Spleen (tissue), 11 donors: ENCODE results near the gene UNC50. TPM values are rescaled to one million over a fixed set of nuclear protein-coding genes. Genes with fewer than 3 reads are reported as not detected.

Source experiments
- DNase-seq: peaks from one replicate; pipeline ENCODE4 v3.0.0-alpha.2; 2020
- H3K27ac ChIP-seq, 8 donors: fragments of 200-600 bp; sonication (generic) in 7 of 8; 1 replicate in 4 of 8; 2 replicates in 4 of 8; pipeline versions ENCODE4 v1.5.0 to v1.8.0; 2016 to 2021; ENCODE audit warnings: inconsistent platforms in 4 of 8, mild to moderate bottlenecking in 4 of 8, moderate library complexity in 1 of 8
- H3K27me3 ChIP-seq, 7 donors: fragments of 200-600 bp; sonication (generic) in 6 of 7; replicated peaks in 1 of 7; 1 replicate in 4 of 7; 2 replicates in 3 of 7; pipeline versions ENCODE4 v1.5.0 to v1.8.0; 2016 to 2021; ENCODE audit warnings: inconsistent platforms in 3 of 7, mild to moderate bottlenecking in 1 of 7
- H3K36me3 ChIP-seq, 6 donors: fragments of 200-600 bp; sonication (generic) in 5 of 6; 1 replicate in 4 of 6; 2 replicates in 2 of 6; pipeline versions ENCODE4 v1.5.0 to v1.8.0; 2016 to 2021; ENCODE audit warnings: inconsistent platforms in 2 of 6
- H3K4me1 ChIP-seq, 6 donors: fragments of 200-600 bp; sonication (generic) in 5 of 6; 1 replicate in 3 of 6; 2 replicates in 3 of 6; pipeline versions ENCODE4 v1.5.0 to v1.8.0; 2016 to 2021; ENCODE audit warnings: inconsistent platforms in 3 of 6
- H3K4me3 ChIP-seq, 8 donors: fragments of 200-600 bp; sonication (generic) in 7 of 8; 1 replicate in 4 of 8; 2 replicates in 4 of 8; pipeline versions ENCODE4 v1.5.0 to v1.8.0; 2016 to 2021; ENCODE audit warnings: inconsistent platforms in 4 of 8, mild to moderate bottlenecking in 4 of 8, moderate library complexity in 2 of 8
- H3K9me3 ChIP-seq, 8 donors: fragments of 200-600 bp; sonication (generic) in 7 of 8; 1 replicate in 4 of 8; 2 replicates in 4 of 8; pipeline versions ENCODE4 v1.5.0 to v1.8.0; 2016 to 2021; ENCODE audit warnings: inconsistent platforms in 4 of 8
- POLR2A ChIP-seq, 3 donors: fragments of 450-650 bp; IDR thresholded peaks; one replicate each; pipeline ENCODE4 v1.5.1; 2017; ENCODE audit warnings: antibody characterized with exemption in 3 of 3, mild to moderate bottlenecking in 1 of 3
- POLR2AphosphoS5 ChIP-seq, 3 donors: sonication (generic); formaldehyde crosslinking; IDR thresholded peaks; one replicate each; pipeline ENCODE4 v1.5.1; 2017; ENCODE audit warnings: antibody characterized with exemption in 3 of 3
- WGBS, 5 donors: extraction: QIAGEN DNeasy Blood & Tissue Kit in 3 of 5; methylation state at CpG; one replicate each; pipeline versions ENCODE4 v1.1.5 to v1.1.7; 2013 to 2018; 5-methylcytosine and 5-hydroxymethylcytosine counted together
- intact Hi-C: fragments of 100-400 bp; cut with DNase I; formaldehyde crosslinking; loops from one replicate; pipeline ENCODE4 v1.15.0; 2023; ENCODE audit warnings: low total_unique reads
- polyA plus RNA-seq, 3 donors: library from polyadenylated mRNA; stranded (reverse); fragments of 200-250 nt; gene quantifications; one replicate each; pipeline ENCODE4 v1.2.1, GENCODE V29; 2013
- total RNA-seq, 7 donors: library from RNA; depleted of rRNA in 3 of 7; stranded (reverse); fragments of >200 nt in 3 of 7; fragmentation: NEBNext Ultra II Directional in 4 of 7; extraction: Animal tissue kit (Norgen Biotek cat#: 25700) in 4 of 7; gene quantifications; one replicate each; pipeline versions ENCODE4 v1.1.0 to v1.2.1, GENCODE V29; 2016 to 2021
- TF ChIP-seq, protein P1 (sequence below), 11 experiments: fragments of 200-600 bp in 7 of 11; fragments of 450-650 bp in 4 of 11; sonication (generic) in 4 of 11; IDR thresholded peaks in 8 of 11; conservative IDR thresholded peaks in 3 of 11; 1 replicate in 7 of 11; 2 replicates in 4 of 11; pipeline versions ENCODE4 v1.4.0 to v1.8.0; 2016 to 2021; ENCODE audit warnings: antibody characterized with exemption in 11 of 11, inconsistent platforms in 4 of 11, mild to moderate bottlenecking in 1 of 11
- donor health status: healthy with polysubstance abuse.
- donor health status: DM: no; HTN: no; CAD: no; lungs with moderate emphysema.
- donor health status: DM: no; HTN: no; CAD: no.
- donor health status: Bipolar disorder and iron deficiency.
- donor health status: healthy.
- donor health status: DM: no; HTN: no; CAD: no.
- donor health status: DM: yes; HTN: yes; CAD: no.

Gene UNC50
- total and polyA plus RNA-seq, 10 donors: 32.1 to 56.5 (median 43.3) TPM

DNA sequence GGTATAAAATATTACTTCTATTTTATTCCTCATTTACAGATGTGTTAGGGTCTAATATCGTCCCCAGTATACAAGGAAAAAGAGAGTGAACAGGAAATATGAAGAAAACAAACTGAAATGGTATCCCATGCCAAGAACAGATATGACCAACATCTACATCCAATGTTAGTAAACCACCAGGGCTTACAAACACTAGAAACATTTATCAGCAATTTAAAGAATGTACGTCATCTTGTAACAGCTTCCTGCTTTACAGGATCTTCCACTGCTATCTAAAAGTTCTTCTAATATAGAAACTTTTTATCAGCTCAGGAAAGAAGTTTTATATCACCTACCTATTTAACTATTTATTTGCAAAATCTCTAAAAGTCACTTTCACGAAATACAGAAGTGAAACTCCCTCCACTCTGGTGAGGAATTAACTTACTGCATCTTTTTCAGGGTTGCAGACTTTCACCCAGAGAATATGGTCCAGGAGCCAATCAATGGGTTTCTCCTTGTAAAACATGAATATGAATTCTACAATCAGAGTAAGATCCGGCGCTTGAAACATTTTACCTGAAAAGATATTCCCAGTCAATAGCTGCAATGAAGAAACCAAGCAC is 35.2 kb downstream of the UNC50 start:
- H3K36me3 ChIP-seq: peaks cover 0 to 89% (median 20%) of the 10 kb centered on the region in 6 donors
- DNase-seq: no peak
- no peak overlapping the region for H3K27ac ChIP-seq
- H3K4me1 ChIP-seq: peaks cover 0 to 18% (median 0%) of the 10 kb centered on the region in 6 donors
- no peak overlapping the region for H3K4me3 ChIP-seq
- TF ChIP-seq POLR2A (IDR thresholded peaks at IDR 0.05): no peak
- TF ChIP-seq POLR2AphosphoS5 (IDR thresholded peaks at IDR 0.05): no peak
- TF ChIP-seq, protein P1, sequence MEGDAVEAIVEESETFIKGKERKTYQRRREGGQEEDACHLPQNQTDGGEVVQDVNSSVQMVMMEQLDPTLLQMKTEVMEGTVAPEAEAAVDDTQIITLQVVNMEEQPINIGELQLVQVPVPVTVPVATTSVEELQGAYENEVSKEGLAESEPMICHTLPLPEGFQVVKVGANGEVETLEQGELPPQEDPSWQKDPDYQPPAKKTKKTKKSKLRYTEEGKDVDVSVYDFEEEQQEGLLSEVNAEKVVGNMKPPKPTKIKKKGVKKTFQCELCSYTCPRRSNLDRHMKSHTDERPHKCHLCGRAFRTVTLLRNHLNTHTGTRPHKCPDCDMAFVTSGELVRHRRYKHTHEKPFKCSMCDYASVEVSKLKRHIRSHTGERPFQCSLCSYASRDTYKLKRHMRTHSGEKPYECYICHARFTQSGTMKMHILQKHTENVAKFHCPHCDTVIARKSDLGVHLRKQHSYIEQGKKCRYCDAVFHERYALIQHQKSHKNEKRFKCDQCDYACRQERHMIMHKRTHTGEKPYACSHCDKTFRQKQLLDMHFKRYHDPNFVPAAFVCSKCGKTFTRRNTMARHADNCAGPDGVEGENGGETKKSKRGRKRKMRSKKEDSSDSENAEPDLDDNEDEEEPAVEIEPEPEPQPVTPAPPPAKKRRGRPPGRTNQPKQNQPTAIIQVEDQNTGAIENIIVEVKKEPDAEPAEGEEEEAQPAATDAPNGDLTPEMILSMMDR (IDR thresholded peaks at IDR 0.05 in 8 of 11, conservative IDR thresholded peaks at IDR 0.05 in 3 of 11): no peak
- intact Hi-C loops: no loop called here
- no peaks in the 10 kb centered on the region for H3K27me3 ChIP-seq
- no peaks in the 10 kb centered on the region for H3K9me3 ChIP-seq
- WGBS, 5 donors: 78 to 83% (median 82%) methylated on average over 5 of the region's 5 CpGs

DNA sequence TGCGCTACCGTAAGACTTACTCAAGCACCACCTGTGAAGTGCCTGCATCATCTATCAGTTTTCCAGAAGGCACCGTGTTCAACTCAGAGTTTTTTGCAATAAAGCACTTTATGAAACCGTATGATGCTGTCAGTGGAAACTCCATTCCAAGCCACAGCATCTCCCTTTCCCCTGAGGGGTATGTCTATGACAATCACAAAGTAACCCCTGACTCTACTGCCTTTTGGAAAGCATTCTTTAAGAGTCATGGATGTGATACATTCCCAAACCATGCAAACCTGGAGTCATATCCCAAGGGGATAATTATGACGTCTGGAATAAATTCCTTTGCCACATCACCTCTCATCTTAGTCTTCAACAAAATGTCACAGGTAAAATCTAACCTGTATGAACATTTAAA is 39.2 kb downstream of the UNC50 start:
- intact Hi-C loops: no loop called here
- 74 to 88% (median 86%) methylated on average over 5 of the region's 5 CpGs for WGBS, 5 donors
- no peak overlapping the region for H3K27ac ChIP-seq
- no peaks in the 10 kb centered on the region for H3K9me3 ChIP-seq
- TF ChIP-seq POLR2AphosphoS5 (IDR thresholded peaks at IDR 0.05): no peak
- no peak for TF ChIP-seq POLR2A (IDR thresholded peaks at IDR 0.05)
- TF ChIP-seq, protein P1 (IDR thresholded peaks at IDR 0.05 in 8 of 11, conservative IDR thresholded peaks at IDR 0.05 in 3 of 11): no peak
- DNase-seq: no peak
- H3K27me3 ChIP-seq: no peaks in the 10 kb centered on the region
- H3K36me3 ChIP-seq: peaks cover 0 to 56% (median 10%) of the 10 kb centered on the region in 6 donors
- no peak overlapping the region for H3K4me3 ChIP-seq
- peaks cover 0 to 30% (median 6%) of the 10 kb centered on the region in 6 donors for H3K4me1 ChIP-seq

DNA sequence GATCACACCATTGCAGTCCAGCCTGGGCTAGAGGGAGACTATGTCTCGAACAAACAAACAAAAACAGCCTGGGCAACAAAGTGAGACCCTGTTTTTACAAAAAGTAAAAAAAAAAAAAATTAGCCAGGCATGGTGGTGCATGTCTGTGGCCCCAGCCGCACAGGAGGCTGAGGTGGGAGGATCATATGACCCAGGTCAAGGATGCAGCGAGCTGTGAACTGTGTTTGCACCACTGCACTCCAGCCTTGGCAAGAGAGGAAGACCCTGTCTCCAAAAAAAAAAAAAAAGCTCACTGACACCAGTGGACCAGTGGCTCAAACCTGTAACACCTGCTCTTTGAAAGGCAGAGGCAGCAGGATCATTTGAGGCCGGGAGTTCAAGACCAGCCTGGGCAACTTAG is 40.1 kb downstream of the UNC50 start:
- Histone ChIP-seq H3K36me3 (peaks cover 0 to 48% (median 10%) of the 10 kb centered on the region in 6 donors), H3K9me3 (no peaks in the 10 kb centered on the region), H3K4me1 (peaks cover 0 to 37% (median 6%) of the 10 kb centered on the region in 6 donors), H3K27ac (peak overlapping the region in 1 of 8 donors; percentile 18), H3K27me3 (no peaks in the 10 kb centered on the region), H3K4me3 (no peak overlapping the region)
- intact Hi-C loops: no loop called here
- WGBS, 5 donors: 74 to 86% (median 77%) methylated on average over 4 of the region's 4 CpGs
- DNase-seq: no peak
- TF ChIP-seq POLR2A (IDR thresholded peaks at IDR 0.05) (no peak), POLR2AphosphoS5 (IDR thresholded peaks at IDR 0.05) (no peak)
- TF ChIP-seq, protein P1 (IDR thresholded peaks at IDR 0.05 in 8 of 11, conservative IDR thresholded peaks at IDR 0.05 in 3 of 11): no peak

DNA sequence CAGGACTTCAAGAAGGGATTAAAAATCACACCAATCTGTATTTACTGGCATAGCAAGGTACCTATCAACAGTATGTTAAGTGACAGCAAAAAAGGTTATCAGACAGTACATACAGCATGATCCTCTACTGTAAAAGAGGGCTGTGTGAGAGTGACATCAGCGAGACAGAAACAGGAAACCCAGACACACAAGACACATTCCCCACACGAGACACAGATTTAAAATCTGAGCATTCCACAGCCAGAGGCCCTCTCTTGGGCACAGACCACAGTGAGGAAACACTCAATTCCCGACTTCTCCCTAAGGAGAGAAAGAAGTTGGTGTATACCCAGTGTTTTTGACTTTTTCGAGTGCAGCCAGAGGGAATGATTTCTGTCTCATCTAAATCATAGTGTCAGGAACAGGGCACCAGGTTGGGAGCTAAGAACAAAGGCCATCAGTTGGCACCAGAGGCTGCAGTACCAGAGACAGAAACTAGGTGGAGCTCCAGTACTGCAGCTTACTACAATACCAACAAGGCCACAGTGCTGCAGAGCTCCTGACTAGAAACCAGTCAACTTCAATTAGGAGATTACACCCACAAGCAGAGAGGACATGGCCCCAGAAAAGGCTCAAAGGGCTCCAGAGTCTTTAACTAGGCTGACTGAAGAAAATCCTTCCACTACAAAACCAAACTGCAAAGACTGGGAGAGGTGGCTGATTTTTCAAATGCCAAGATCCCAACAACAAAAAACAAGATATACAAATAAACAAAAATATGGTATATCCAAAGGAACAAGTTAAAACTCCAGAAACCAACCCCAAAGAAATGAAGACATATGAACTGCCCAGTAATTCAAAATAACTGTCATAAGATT is 41.0 kb downstream of the UNC50 start:
- Histone ChIP-seq H3K36me3 (peaks cover 0 to 47% (median 8%) of the 10 kb centered on the region in 6 donors), H3K27ac (peak overlapping the region in 3 of 8 donors; percentile 18 to 30 (median 23)), H3K4me3 (no peak overlapping the region), H3K27me3 (no peaks in the 10 kb centered on the region), H3K4me1 (peaks cover 0 to 41% (median 9%) of the 10 kb centered on the region in 6 donors), H3K9me3 (no peaks in the 10 kb centered on the region)
- intact Hi-C loops: no loop called here
- TF ChIP-seq POLR2A (IDR thresholded peaks at IDR 0.05) (no peak), POLR2AphosphoS5 (IDR thresholded peaks at IDR 0.05) (peak in 1 of 3 donors; percentile 45)
- TF ChIP-seq, protein P1 (IDR thresholded peaks at IDR 0.05 in 8 of 11, conservative IDR thresholded peaks at IDR 0.05 in 3 of 11): peak; percentile 92 to 98 (median 96)
- WGBS, 5 donors: 8 to 21% (median 14%) methylated on average over 4 of the region's 4 CpGs
- DNase-seq: no peak
